ENCODE results near the gene STK32B.

STK32B gene

GRCh38 chr4:5416637-5417036, 365.4 kb downstream of the STK32B start:
- Histone ChIP-seq H3K4me3 (no peak overlapping the region), H3K27ac (no peak overlapping the region), H3K36me3 (no peaks in the 10 kb centered on the region), H3K27me3 (no peaks in the 10 kb centered on the region), H3K9me3 (peaks cover 0 to 17% (median 5%) of the 10 kb centered on the region in 3 donors), H3K4me1 (no peaks in the 10 kb centered on the region)
- DNase-seq = no peak
- TF ChIP-seq CTCF (IDR thresholded peaks at IDR 0.05) = no peak
- intact Hi-C loops (cut with DNase I; ENCODE audit: low total_unique reads) = loop anchor here (5.0 kb wide), 1 partner anchor 341 kb away; no protein-coding TSS in a partner anchor

- H3K4me1 ChIP-seq = no peaks in the 10 kb centered on the region
- intact Hi-C loops (cut with DNase I; ENCODE audit: low total_unique reads) = no loop called here
- H3K27ac ChIP-seq = no peak overlapping the region
- H3K27me3 ChIP-seq = no peaks in the 10 kb centered on the region
- no peak overlapping the region for H3K4me3 ChIP-seq
- no peaks in the 10 kb centered on the region for H3K36me3 ChIP-seq
- peaks cover 0 to 17% (median 5%) of the 10 kb centered on the region in 3 donors for H3K9me3 ChIP-seq
- no peak for DNase-seq
- TF ChIP-seq CTCF (IDR thresholded peaks at IDR 0.05) = no peak
Measured at GRCh38 chr4:5420266-5420665, 369.0 kb downstream of the STK32B start.

- Histone ChIP-seq H3K36me3 (no peaks in the 10 kb centered on the region), H3K27ac (no peak overlapping the region), H3K4me3 (no peak overlapping the region), H3K4me1 (no peaks in the 10 kb centered on the region), H3K9me3 (peaks cover 0 to 11% (median 5%) of the 10 kb centered on the region in 3 donors), H3K27me3 (no peaks in the 10 kb centered on the region)
- intact Hi-C loops (cut with DNase I; ENCODE audit: low total_unique reads) = no loop called here
- TF ChIP-seq CTCF (IDR thresholded peaks at IDR 0.05) = no peak
- no peak for DNase-seq
Measured at GRCh38 chr4:5421416-5421815, 370.1 kb downstream of the STK32B start.

GRCh38 chr4:5422195-5422594, 370.9 kb downstream of the STK32B start:
- Histone ChIP-seq H3K4me3 (no peak overlapping the region), H3K9me3 (peaks cover 0 to 6% (median 0%) of the 10 kb centered on the region in 3 donors), H3K27me3 (no peaks in the 10 kb centered on the region), H3K27ac (no peak overlapping the region), H3K4me1 (no peaks in the 10 kb centered on the region), H3K36me3 (no peaks in the 10 kb centered on the region)
- no peak for DNase-seq
- intact Hi-C loops (cut with DNase I; ENCODE audit: low total_unique reads) = no loop called here
- TF ChIP-seq CTCF (IDR thresholded peaks at IDR 0.05) = no peak

GRCh38 chr4:5423670-5424069, 372.4 kb downstream of the STK32B start:
- Histone ChIP-seq H3K36me3 (no peaks in the 10 kb centered on the region), H3K4me3 (no peak overlapping the region), H3K27me3 (no peaks in the 10 kb centered on the region), H3K9me3 (no peaks in the 10 kb centered on the region), H3K4me1 (no peaks in the 10 kb centered on the region), H3K27ac (no peak overlapping the region)
- intact Hi-C loops (cut with DNase I; ENCODE audit: low total_unique reads) = no loop called here
- no peak for DNase-seq
- no peak for TF ChIP-seq CTCF (IDR thresholded peaks at IDR 0.05)

GRCh38 chr4:5424211-5424610, 372.9 kb downstream of the STK32B start:
- H3K4me1 ChIP-seq = no peaks in the 10 kb centered on the region
- TF ChIP-seq CTCF (IDR thresholded peaks at IDR 0.05) = no peak
- no peak for DNase-seq
- H3K4me3 ChIP-seq = no peak overlapping the region
- H3K9me3 ChIP-seq = no peaks in the 10 kb centered on the region
- H3K27ac ChIP-seq = no peak overlapping the region
- H3K36me3 ChIP-seq = no peaks in the 10 kb centered on the region
- no peaks in the 10 kb centered on the region for H3K27me3 ChIP-seq
- intact Hi-C loops (cut with DNase I; ENCODE audit: low total_unique reads) = no loop called here
